Choroid plexus epithelial cell (primary cell): ENCODE data around the gene OSMR.

Source experiments
- DNase-seq: peaks from one replicate; pipeline ENCODE4 v3.0.0-alpha.2; 2010; ENCODE audit warnings: low read depth
- H3K4me3 ChIP-seq: 2 replicates; pipeline ENCODE4 v1.5.1; 2011; ENCODE audit warnings: low read depth, mild to moderate bottlenecking, control low read depth, low read length, moderate library complexity
- TF ChIP-seq, protein P1 (sequence below): conservative IDR thresholded peaks from 2 replicates; pipeline ENCODE4 v1.5.1; 2011; ENCODE audit warnings: low read depth, mild to moderate bottlenecking, control low read depth, inconsistent platforms, low read length, moderate library complexity

Gene OSMR

DNA sequence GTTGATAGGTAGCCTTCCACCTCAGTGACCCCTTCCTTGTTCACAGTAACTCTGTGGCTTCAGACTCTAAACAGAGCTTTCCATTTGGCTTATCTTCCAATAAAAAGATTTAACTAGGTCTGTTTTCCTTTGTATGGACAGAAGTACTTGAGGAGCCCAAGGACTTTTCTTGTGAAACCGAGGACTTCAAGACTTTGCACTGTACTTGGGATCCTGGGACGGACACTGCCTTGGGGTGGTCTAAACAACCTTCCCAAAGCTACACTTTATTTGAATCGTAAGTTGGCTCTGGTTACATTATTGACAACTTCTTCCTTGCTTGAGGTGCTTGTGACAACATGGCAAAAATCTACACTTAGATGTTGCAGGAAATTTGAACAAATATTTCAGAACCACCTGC, 39.4 kb downstream of the OSMR start:
- H3K4me3 ChIP-seq: no peak overlapping the region
- TF ChIP-seq, protein P1, sequence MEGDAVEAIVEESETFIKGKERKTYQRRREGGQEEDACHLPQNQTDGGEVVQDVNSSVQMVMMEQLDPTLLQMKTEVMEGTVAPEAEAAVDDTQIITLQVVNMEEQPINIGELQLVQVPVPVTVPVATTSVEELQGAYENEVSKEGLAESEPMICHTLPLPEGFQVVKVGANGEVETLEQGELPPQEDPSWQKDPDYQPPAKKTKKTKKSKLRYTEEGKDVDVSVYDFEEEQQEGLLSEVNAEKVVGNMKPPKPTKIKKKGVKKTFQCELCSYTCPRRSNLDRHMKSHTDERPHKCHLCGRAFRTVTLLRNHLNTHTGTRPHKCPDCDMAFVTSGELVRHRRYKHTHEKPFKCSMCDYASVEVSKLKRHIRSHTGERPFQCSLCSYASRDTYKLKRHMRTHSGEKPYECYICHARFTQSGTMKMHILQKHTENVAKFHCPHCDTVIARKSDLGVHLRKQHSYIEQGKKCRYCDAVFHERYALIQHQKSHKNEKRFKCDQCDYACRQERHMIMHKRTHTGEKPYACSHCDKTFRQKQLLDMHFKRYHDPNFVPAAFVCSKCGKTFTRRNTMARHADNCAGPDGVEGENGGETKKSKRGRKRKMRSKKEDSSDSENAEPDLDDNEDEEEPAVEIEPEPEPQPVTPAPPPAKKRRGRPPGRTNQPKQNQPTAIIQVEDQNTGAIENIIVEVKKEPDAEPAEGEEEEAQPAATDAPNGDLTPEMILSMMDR: no peak
- DNase-seq: no peak

DNA sequence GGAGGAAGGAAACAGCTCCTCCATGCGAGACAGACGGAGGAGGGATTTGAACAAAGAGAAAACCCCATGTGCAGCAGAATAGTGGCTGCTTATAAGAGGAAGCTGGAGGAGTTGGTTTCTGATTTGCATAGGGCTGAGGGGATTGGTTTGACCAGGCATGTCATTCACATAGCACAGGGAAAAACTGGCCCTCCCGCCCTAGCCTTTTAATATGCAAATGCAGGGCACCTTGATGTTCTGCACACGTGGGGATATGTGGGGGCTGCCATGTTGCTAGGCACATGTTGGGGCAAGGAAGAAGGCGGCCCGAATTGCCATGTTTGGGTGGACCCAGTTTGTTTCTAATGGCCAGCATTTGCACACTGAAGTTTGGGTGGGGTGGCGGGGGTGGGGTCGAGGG, 42.2 kb downstream of the OSMR start:
- DNase-seq: no peak
- no peak overlapping the region for H3K4me3 ChIP-seq
- TF ChIP-seq, protein P1: no peak

DNA sequence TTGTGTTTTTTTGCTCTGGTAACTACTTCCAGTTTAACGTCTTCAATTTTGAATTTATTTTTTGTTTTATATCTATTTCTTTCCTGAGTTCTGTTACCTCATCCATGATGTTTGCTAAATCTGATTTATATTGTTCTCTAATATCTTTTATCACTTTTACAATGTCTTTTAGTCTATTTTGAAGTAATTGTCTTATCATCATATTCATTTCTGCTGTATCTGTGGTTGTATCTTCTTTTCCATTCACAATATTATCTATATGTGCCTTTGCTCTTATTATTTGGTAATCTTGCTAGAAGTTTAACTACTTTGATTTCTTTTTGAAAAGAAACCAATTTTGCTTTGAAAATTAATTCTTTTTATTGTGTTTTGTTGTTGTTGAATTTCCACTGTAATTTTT, 43.6 kb downstream of the OSMR start:
- no peak for DNase-seq
- no peak overlapping the region for H3K4me3 ChIP-seq
- TF ChIP-seq, protein P1: no peak

DNA sequence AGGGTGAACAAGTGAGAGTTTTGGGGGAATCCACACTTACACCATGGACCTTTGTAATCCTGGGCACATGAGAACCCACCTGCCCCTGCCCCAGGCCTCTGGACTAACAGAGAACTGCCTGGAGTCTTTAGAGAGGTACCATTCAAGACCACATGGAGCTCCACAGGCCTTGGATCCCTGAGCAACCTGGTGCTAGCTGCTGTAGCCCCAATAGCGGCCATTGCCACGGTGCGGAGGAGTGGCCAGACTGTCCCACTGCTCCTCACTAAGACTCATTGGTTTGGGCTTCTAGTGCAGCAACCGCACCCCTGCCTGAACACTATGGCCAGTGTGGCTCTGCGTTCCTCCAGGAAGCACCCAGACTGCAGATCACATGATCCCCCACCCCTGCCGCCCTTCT, 45.8 kb downstream of the OSMR start:
- H3K4me3 ChIP-seq: no peak overlapping the region
- TF ChIP-seq, protein P1: no peak
- no peak for DNase-seq

DNA sequence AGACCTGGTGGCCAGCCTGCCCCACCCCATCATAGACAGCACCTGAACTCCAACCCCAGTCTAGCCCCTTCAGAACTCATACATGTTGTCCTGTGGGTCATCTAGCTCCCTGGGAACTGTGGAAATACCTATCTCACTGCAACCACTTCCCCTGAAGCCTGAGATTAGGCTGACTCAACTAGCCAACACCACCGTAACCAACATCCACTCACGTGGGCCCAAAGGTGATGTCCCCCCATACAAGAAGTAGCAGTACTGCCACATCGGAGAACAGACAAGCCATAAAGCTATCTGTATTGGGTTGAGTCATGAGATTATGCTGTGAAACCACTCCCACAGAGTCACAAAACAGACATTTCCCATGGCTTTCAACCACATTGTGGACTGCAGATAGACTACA, 46.6 kb downstream of the OSMR start:
- TF ChIP-seq, protein P1: no peak
- no peak overlapping the region for H3K4me3 ChIP-seq
- no peak for DNase-seq

DNA sequence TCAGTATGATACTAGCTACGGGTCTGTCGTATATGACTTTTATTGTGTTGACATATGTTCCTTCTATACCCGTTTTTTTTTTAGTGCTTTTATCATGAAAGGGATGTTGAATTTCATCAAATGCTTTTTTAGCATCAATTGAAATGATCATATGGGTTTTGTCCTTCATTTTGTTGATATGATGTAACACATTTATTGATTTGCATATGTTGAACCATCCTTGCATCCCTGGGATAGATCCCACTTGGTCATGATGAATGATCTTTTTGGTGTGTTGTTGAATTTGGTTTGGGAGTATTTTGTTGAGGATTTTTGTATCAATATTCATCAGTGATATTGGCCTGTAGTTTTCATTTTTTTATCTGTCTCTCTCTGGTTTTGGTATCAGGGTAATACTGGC, 50.9 kb downstream of the OSMR start:
- TF ChIP-seq, protein P1: no peak
- no peak overlapping the region for H3K4me3 ChIP-seq
- no peak for DNase-seq

DNA sequence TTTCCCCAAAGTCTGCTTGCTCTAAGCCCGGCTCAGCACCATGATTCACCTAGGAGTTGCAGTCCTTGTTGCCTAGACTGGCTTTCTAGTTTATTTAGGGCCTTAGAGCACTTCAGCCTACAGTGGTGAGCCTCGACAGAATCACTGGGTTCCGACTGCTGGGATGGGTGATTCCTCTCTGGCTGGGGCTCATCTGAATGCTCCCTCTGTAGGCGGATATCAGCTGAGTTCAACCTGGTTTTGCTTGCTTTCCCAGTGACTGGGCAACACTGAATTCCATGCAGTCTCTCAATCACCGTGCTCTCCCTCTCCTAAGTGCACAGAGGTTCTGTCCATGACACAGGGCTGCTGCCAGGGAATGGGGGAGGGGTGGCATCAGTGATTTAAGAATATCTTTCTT, 54.1 kb downstream of the OSMR start:
- TF ChIP-seq, protein P1: no peak
- no peak for DNase-seq
- H3K4me3 ChIP-seq: no peak overlapping the region
